ENCODE results near the gene G0S2.
"Not testable (repeated sequence)": the region's sequence is repeated elsewhere in the genome, so short reads cannot be mapped to it uniquely, and the experiment has no call there.

G0S2 gene

DNA sequence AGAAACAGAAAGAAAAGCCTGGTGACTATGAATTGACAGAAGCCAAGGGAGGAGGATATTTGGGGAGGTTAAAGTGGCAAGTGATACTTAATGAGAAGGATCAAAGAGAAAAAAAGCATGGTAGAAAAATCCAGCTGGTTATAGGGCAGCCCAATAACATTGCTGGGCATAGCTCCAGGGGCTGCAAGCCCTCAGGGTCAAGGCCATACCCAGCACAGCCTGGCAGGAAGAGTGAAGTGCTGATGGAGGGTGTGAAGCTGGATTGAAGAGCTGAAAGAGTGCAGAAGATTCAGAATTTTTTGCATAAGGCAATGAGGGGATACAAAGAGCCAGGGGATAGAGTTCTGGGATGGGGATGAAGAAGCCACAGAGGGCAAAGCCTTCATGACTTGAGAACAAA is 21.5 kb downstream of the G0S2 start:
- FAIRE-seq (no peak), DNase-seq (ENCODE audit: insufficient read length, low spot score) (no peak)
- TF ChIP-seq, protein P1, sequence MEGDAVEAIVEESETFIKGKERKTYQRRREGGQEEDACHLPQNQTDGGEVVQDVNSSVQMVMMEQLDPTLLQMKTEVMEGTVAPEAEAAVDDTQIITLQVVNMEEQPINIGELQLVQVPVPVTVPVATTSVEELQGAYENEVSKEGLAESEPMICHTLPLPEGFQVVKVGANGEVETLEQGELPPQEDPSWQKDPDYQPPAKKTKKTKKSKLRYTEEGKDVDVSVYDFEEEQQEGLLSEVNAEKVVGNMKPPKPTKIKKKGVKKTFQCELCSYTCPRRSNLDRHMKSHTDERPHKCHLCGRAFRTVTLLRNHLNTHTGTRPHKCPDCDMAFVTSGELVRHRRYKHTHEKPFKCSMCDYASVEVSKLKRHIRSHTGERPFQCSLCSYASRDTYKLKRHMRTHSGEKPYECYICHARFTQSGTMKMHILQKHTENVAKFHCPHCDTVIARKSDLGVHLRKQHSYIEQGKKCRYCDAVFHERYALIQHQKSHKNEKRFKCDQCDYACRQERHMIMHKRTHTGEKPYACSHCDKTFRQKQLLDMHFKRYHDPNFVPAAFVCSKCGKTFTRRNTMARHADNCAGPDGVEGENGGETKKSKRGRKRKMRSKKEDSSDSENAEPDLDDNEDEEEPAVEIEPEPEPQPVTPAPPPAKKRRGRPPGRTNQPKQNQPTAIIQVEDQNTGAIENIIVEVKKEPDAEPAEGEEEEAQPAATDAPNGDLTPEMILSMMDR (IDR thresholded peaks at IDR 0.05; ENCODE audit: insufficient read depth, missing control alignments): no peak

DNA sequence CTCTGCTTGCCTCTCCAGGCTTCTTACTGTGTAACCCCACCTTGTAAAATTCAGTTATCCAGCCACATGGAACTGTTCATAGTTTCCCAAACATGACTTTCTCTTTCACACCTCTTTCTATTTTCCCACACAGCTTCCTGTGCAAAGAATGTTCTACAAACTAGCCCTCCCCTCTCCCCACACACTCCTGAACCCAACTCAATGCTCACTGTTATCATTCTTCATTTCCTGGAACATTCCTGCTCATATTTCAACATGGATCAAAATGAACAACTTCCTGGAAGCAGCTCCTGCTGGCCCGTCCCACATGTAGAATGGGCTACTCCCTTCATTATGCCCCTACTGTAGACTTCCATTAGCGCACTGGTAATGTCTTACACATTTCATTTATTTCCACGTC is 21.9 kb downstream of the G0S2 start:
- no peak for FAIRE-seq
- no peak for DNase-seq (ENCODE audit: insufficient read length, low spot score)
- TF ChIP-seq, protein P1 (IDR thresholded peaks at IDR 0.05; ENCODE audit: insufficient read depth, missing control alignments): no peak

DNA sequence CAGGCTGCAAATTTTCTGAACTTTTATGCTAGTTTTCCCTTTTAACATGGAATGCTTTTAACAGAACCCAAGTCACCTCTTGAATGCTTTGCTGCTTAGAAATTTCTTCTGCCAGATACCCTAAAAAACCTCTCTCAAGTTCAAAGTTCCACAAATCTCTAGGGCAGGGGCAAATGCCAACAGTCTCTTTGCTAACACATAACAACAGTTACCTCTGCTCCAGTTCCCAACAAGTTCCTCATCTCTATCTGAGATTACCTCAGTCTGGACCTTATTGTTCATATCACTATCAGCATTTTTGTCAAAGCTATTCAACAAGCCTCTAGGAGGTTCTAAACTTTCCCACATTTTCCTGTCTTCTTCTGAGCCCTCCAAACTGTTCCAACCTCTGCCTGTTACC is 25.5 kb downstream of the G0S2 start:
- DNase-seq (ENCODE audit: insufficient read length, low spot score); FAIRE-seq: not testable (repeated sequence)

DNA sequence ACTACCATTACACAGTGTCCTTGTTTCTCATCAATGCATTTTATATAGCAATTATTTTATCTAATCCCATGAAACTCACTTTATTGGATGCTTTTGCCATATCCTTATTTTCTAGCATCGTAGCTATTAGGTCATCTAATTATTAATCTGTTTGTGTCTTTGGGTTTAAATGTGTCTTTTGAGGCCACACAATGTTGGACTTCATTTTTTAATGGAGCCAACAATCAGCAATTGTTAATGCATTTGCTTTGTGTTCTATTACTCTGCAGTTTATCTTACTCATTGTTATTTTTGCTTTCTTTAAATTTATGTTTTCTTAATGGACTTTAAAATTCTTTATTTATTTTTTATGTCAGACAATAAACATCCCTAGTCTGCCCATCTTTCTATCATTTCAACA is 27.6 kb downstream of the G0S2 start:
- no peak for DNase-seq (ENCODE audit: insufficient read length, low spot score)
- TF ChIP-seq, protein P1 (IDR thresholded peaks at IDR 0.05; ENCODE audit: insufficient read depth, missing control alignments): no peak
- no peak for FAIRE-seq

DNA sequence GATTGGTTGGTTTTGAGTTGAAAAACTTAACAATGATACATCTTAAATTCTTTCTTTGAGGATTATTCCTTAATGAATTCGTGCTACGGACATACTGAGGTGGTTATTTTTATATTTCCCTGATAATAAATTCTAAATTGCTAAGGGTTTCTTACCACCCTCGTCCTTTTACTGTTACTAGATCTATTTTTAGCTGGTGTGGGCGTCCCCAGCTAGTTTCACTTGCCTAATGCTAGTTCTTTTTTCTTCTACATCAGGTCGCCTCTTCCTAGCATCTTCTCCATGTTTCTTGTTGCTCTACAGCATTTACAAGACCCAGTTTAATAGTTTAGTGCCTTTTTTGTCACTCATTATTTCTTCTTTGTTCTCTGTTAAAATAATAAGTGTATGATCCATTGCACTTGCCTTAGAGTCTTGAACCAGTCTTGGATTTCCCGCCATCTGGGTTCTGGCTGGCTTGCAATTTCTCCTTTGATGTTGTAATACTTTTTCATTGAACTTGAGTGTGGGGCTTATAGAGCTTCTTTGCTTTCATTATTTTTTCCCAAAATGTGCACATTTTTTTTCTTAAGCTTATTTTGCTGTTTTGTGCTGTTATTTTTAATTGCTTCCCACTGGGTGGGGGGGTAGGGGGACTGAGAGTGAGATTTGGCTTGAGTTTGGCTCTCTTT is 28.8 kb downstream of the G0S2 start:
- TF ChIP-seq, protein P1 (IDR thresholded peaks at IDR 0.05; ENCODE audit: insufficient read depth, missing control alignments): no peak
- FAIRE-seq (no peak), DNase-seq (ENCODE audit: insufficient read length, low spot score) (no peak)

DNA sequence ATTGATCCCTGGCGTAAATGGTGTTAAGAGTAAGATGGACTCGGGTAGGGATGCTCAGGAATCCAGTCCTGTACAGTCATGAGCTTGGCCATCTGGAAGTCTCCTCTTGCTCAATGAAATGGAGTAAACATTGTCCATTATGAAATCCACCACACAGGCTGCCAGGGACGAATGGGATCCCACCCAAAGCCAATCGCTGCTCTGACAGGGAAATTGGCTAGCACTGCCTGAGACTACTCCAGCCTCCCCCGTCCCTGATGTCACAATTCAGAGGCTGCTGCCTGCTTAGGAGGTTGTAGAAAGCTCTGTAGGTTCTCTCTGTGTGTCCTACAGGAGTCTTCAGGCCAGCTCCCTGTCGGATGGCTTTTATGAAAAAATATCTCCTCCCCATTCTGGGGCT is 29.4 kb downstream of the G0S2 start, which contains the start of gene HSD11B1:
Gene HSD11B1, plus strand, starts transcription at position 263 of the 400 bp plus-strand sequence. Its CDS starts 97 bp downstream, at position 360.
- FAIRE-seq (no peak), DNase-seq (ENCODE audit: insufficient read length, low spot score) (no peak)
- TF ChIP-seq, protein P1 (IDR thresholded peaks at IDR 0.05; ENCODE audit: insufficient read depth, missing control alignments): no peak

DNA sequence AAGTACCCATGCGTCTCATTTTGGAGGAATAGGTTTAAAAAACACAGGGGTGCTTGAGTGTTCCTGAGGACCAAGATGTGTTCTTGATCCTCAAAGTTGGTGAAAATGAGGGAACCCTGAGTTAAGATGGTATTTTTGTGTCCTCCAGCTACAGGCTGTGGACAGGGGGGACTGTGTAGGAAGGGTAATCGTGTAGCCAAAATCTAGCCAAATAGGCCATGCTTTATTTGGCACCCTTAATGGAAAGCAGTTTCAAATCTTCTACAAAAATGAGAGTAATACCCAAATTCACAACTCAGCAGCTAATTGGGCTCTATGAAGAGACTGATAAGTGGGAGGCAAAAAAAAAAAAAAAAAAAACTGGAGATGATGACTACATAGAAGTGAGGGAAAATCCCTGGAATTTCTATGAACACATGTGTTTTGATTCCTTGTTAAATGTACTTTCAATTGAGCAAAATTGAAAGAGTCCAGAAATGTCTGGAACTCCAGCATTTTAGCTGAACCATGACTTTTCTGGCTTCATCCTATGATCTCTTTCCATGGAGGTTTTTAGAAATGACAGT is 29.9 kb downstream of the G0S2 start:
- FAIRE-seq (no peak), DNase-seq (ENCODE audit: insufficient read length, low spot score) (no peak)
- TF ChIP-seq, protein P1 (IDR thresholded peaks at IDR 0.05; ENCODE audit: insufficient read depth, missing control alignments): no peak

All from D721Med (cell line).